KMS-11 (cell line): ENCODE results near the gene DNAJC1.
A peak's percentile ranks its signal among the peaks of the same experiment; 100 is the strongest.

Experiments used
- H2AFZ ChIP-seq: fragments of 200-600 bp; sonication (generic); 2 replicates; pipeline ENCODE4 v1.6.1; 2016; ENCODE audit warnings: antibody characterized with exemption, mixed run types, low read depth
- H3K27ac ChIP-seq: fragments of 200-600 bp; sonication (generic); 2 replicates; pipeline ENCODE4 v1.6.1; 2016; ENCODE audit warnings: mild to moderate bottlenecking, mixed run types
- H3K27me3 ChIP-seq: fragments of 200-600 bp; sonication (generic); 2 replicates; pipeline ENCODE4 v1.6.1; 2017; ENCODE audit warnings: mild to moderate bottlenecking, low read depth, mixed run types, moderate library complexity; ENCODE audit not compliant: insufficient read depth
- H3K36me3 ChIP-seq: fragments of 200-600 bp; sonication (generic); 2 replicates; pipeline ENCODE4 v1.6.1; 2017; ENCODE audit warnings: mild to moderate bottlenecking, mixed run types; ENCODE audit not compliant: insufficient read depth
- H3K4me1 ChIP-seq: fragments of 200-600 bp; sonication (generic); 2 replicates; pipeline ENCODE4 v1.6.1; 2016; ENCODE audit warnings: mild to moderate bottlenecking, low read depth, mixed run types; ENCODE audit not compliant: poor library complexity, severe bottlenecking
- H3K4me2 ChIP-seq: fragments of 200-600 bp; sonication (generic); 2 replicates; pipeline ENCODE4 v1.7.0; 2016; ENCODE audit warnings: mild to moderate bottlenecking, mixed run types
- H3K4me3 ChIP-seq: fragments of 200-600 bp; sonication (generic); IDR thresholded peaks from 2 replicates; pipeline ENCODE4 v1.6.1; 2017; ENCODE audit warnings: low read depth, low read length, mixed read lengths; ENCODE audit not compliant: insufficient read depth
- H3K79me2 ChIP-seq: fragments of 200-600 bp; sonication (generic); 2 replicates; pipeline ENCODE4 v1.6.1; 2016; ENCODE audit warnings: low read depth, mixed run types; ENCODE audit not compliant: insufficient read depth
- H3K9ac ChIP-seq: fragments of 200-600 bp; sonication (generic); 2 replicates; pipeline ENCODE4 v1.6.1; 2016; ENCODE audit warnings: mild to moderate bottlenecking, mixed run types
- H4K20me1 ChIP-seq: fragments of 200-600 bp; sonication (generic); 2 replicates; pipeline ENCODE4 v1.6.1; 2016; ENCODE audit warnings: mild to moderate bottlenecking, mixed run types; ENCODE audit not compliant: insufficient read depth
- TF ChIP-seq, protein P1 (sequence below): fragments of 200-600 bp; sonication (generic); conservative IDR thresholded peaks from 2 replicates; pipeline ENCODE4 v1.6.1; 2017; ENCODE audit warnings: low read depth, mild to moderate bottlenecking, antibody characterized with exemption, low read length, moderate library complexity, mixed read lengths

DNAJC1 gene

GRCh38 chr10:22003964-22004281, 393 bp upstream of the DNAJC1 start:
- Histone ChIP-seq H3K36me3 (no peaks in the 10 kb centered on the region), H3K4me2 (peak overlapping the region; percentile 79), H3K27ac (peak overlapping the region; percentile 82)

DNA sequence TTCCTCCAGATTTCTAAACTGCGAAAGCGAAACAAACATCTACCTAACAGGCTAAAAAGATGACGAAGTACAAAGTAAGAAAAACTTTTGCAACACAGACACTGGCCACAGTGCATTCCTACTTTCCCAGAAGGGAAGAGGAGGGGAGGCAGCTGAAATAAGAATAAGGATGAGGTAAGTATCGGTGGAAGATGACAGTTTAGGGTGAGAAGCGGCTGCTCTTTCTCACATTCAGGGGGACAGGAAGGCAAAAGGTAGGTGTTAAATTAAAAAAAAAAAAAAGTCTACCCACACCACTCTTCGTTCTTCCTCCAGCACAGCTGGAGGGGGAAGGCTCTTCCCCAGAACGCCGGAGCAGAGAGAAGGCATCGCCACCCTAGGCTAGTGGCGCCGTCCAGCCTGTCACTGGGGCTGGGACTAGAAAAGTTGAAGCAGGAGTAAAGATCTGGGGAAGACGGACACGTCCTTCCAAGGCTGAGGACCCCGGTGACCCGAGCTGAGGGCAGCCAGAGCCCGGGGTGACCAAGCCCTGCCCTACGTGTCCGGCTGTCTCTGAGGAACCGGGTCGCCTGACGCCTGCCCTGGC, 846 bp downstream of the DNAJC1 start:
- H3K27me3 ChIP-seq = no peaks in the 10 kb centered on the region
- H3K36me3 ChIP-seq = no peaks in the 10 kb centered on the region
- H3K4me2 ChIP-seq = peak overlapping the region; percentile 81
- H3K27ac ChIP-seq = peak overlapping the region; percentile 82
- no peaks in the 10 kb centered on the region; the same call in 1 of the 2 replicates for H4K20me1 ChIP-seq
- H3K4me3 ChIP-seq = no peak overlapping the region
- TF ChIP-seq, protein P1, sequence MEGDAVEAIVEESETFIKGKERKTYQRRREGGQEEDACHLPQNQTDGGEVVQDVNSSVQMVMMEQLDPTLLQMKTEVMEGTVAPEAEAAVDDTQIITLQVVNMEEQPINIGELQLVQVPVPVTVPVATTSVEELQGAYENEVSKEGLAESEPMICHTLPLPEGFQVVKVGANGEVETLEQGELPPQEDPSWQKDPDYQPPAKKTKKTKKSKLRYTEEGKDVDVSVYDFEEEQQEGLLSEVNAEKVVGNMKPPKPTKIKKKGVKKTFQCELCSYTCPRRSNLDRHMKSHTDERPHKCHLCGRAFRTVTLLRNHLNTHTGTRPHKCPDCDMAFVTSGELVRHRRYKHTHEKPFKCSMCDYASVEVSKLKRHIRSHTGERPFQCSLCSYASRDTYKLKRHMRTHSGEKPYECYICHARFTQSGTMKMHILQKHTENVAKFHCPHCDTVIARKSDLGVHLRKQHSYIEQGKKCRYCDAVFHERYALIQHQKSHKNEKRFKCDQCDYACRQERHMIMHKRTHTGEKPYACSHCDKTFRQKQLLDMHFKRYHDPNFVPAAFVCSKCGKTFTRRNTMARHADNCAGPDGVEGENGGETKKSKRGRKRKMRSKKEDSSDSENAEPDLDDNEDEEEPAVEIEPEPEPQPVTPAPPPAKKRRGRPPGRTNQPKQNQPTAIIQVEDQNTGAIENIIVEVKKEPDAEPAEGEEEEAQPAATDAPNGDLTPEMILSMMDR = no peak
- peak overlapping the region; percentile 74 for H2AFZ ChIP-seq
- H3K4me1 ChIP-seq = peaks cover 54% of the 10 kb centered on the region
- peaks cover 56% of the 10 kb centered on the region for H3K79me2 ChIP-seq
- H3K9ac ChIP-seq = peak overlapping the region; percentile 84

More at GRCh38 chr10:22003964-22004281, 393 bp upstream of the DNAJC1 start:
- Histone ChIP-seq H2AFZ (peak overlapping the region; percentile 74), H3K4me1 (peaks cover 49% of the 10 kb centered on the region), H3K9ac (peak overlapping the region; percentile 84), H3K79me2 (peaks cover 43% of the 10 kb centered on the region), H3K27me3 (no peaks in the 10 kb centered on the region), H4K20me1 (no peaks in the 10 kb centered on the region; the same call in 1 of the 2 replicates), H3K4me3 (no peak overlapping the region)
- TF ChIP-seq, protein P1 = no peak

GRCh38 chr10:21995557-21995956, 8.0 kb downstream of the DNAJC1 start:
- Histone ChIP-seq H3K9ac (no peak overlapping the region), H2AFZ (no peak overlapping the region), H3K4me2 (peak overlapping the region; percentile 18; the same call in 1 of the 2 replicates), H3K27me3 (no peaks in the 10 kb centered on the region), H3K79me2 (peaks cover 97% of the 10 kb centered on the region), H3K4me1 (peaks cover 69% of the 10 kb centered on the region), H4K20me1 (no peaks in the 10 kb centered on the region; the same call in 1 of the 2 replicates), H3K27ac (no peak overlapping the region), H3K36me3 (no peaks in the 10 kb centered on the region), H3K4me3 (no peak overlapping the region)
- TF ChIP-seq, protein P1 = no peak

GRCh38 chr10:21993360-21994001, 10.0 kb downstream of the DNAJC1 start:
- peaks cover 6% of the 10 kb centered on the region for H4K20me1 ChIP-seq
- H3K79me2 ChIP-seq = peaks cover 97% of the 10 kb centered on the region
- no peak overlapping the region; the same call in 1 of the 2 replicates for H3K4me2 ChIP-seq
- no peaks in the 10 kb centered on the region for H3K27me3 ChIP-seq
- H3K4me3 ChIP-seq = no peak overlapping the region
- no peaks in the 10 kb centered on the region for H3K36me3 ChIP-seq
- no peak overlapping the region for H2AFZ ChIP-seq
- peaks cover 74% of the 10 kb centered on the region for H3K4me1 ChIP-seq
- H3K9ac ChIP-seq = no peak overlapping the region
- TF ChIP-seq, protein P1 = peak; percentile 85
- no peak overlapping the region for H3K27ac ChIP-seq
